Mesodermal cell (in vitro differentiated cells): ENCODE measurements around the gene NOC2L.
A peak's percentile ranks its signal among the peaks of the same experiment; 100 is the strongest.

Experiments used
- H3K27ac ChIP-seq: 2 replicates; pipeline ENCODE4 v1.7.0; 2013; ENCODE audit warnings: mild to moderate bottlenecking, low read depth, low read length, moderate library complexity; ENCODE audit not compliant: severe bottlenecking
- H3K36me3 ChIP-seq: 2 replicates; pipeline ENCODE4 v1.7.1; 2013; ENCODE audit warnings: mild to moderate bottlenecking, low read length, moderate library complexity; ENCODE audit not compliant: control insufficient read depth, insufficient read depth
- H3K4me1 ChIP-seq: one replicate; pipeline ENCODE4 v1.7.1; 2013; ENCODE audit warnings: mild to moderate bottlenecking, low read length; ENCODE audit not compliant: insufficient read depth, control insufficient read depth, poor library complexity, severe bottlenecking
- H3K4me3 ChIP-seq: 2 replicates; pipeline ENCODE4 v1.7.0; 2013; ENCODE audit warnings: low read length, control low read depth, mild to moderate bottlenecking; ENCODE audit not compliant: insufficient read depth, poor library complexity, severe bottlenecking; ENCODE audit errors: extremely low read depth
- H3K9me3 ChIP-seq: 2 replicates; pipeline ENCODE4 v1.7.1; 2013; ENCODE audit warnings: mild to moderate bottlenecking, low read length, moderate library complexity; ENCODE audit not compliant: control insufficient read depth
- WGBS, 2 experiments: methylation state at CpG; one replicate each; pipeline ENCODE4 v1.1.5; 2013; ENCODE audit warnings: missing lambda C conversion rate in 2 of 2; ENCODE audit not compliant: insufficient coverage in 2 of 2; 5-methylcytosine and 5-hydroxymethylcytosine counted together

Gene NOC2L

GRCh38 chr1:923991-924655 is 34.9 kb downstream of the NOC2L start:
- Histone ChIP-seq H3K36me3 (no peaks in the 10 kb centered on the region), H3K27ac (no peak overlapping the region), H3K9me3 (no peaks in the 10 kb centered on the region), H3K4me3 (peak overlapping the region; percentile 62), H3K4me1 (peaks cover 26% of the 10 kb centered on the region)
- 0% methylated on average over 78 to 79 of the region's 98 CpGs for WGBS, 2 experiments

GRCh38 chr1:923131-923990 is 35.7 kb downstream of the NOC2L start, which contains the start of gene SAMD11:
SAMD11 (plus strand) TSS chr1:923923; CDS start chr1:924432, 509 bp downstream.
- Histone ChIP-seq H3K9me3 (no peaks in the 10 kb centered on the region), H3K36me3 (no peaks in the 10 kb centered on the region), H3K4me3 (peak within 1 kb of the TSS; percentile 62), H3K27ac (no peak within 1 kb of the TSS), H3K4me1 (peaks cover 26% of the 10 kb centered on the region)
- 4 to 5% methylated on average over 34 to 53 of the region's 72 CpGs for WGBS, 2 experiments

- Histone ChIP-seq H3K4me3 (no peak overlapping the region), H3K4me1 (peaks cover 25% of the 10 kb centered on the region), H3K36me3 (no peaks in the 10 kb centered on the region), H3K27ac (no peak overlapping the region), H3K9me3 (no peaks in the 10 kb centered on the region)
- 38 to 44% methylated on average over 30 to 31 of the region's 38 CpGs for WGBS, 2 experiments
Measured at GRCh38 chr1:921011-921837, 37.8 kb downstream of the NOC2L start.

- no peak overlapping the region for H3K4me3 ChIP-seq
- H3K4me1 ChIP-seq, result peaks cover 20% of the 10 kb centered on the region
- H3K9me3 ChIP-seq, result no peaks in the 10 kb centered on the region
- 60 to 67% methylated on average over 12 to 13 of the region's 13 CpGs for WGBS, 2 experiments
- no peak overlapping the region for H3K27ac ChIP-seq
- no peaks in the 10 kb centered on the region for H3K36me3 ChIP-seq
Measured at GRCh38 chr1:920521-920920, 38.5 kb downstream of the NOC2L start.

- H3K4me1 ChIP-seq, result peaks cover 20% of the 10 kb centered on the region
- no peak overlapping the region for H3K27ac ChIP-seq
- 78 to 82% methylated on average over 22 to 23 of the region's 23 CpGs for WGBS, 2 experiments
- H3K9me3 ChIP-seq, result no peaks in the 10 kb centered on the region
- no peaks in the 10 kb centered on the region for H3K36me3 ChIP-seq
- H3K4me3 ChIP-seq, result no peak overlapping the region
Measured at GRCh38 chr1:920010-920409, 39.0 kb downstream of the NOC2L start.

- H3K36me3 ChIP-seq, result no peaks in the 10 kb centered on the region
- H3K4me3 ChIP-seq, result no peak overlapping the region
- H3K4me1 ChIP-seq, result peaks cover 20% of the 10 kb centered on the region
- H3K27ac ChIP-seq, result no peak overlapping the region
- 85 to 86% methylated on average over 26 to 27 of the region's 29 CpGs for WGBS, 2 experiments
- H3K9me3 ChIP-seq, result no peaks in the 10 kb centered on the region
Measured at GRCh38 chr1:919271-919872, 39.7 kb downstream of the NOC2L start.

- no peaks in the 10 kb centered on the region for H3K9me3 ChIP-seq
- H3K27ac ChIP-seq, result no peak overlapping the region
- peaks cover 20% of the 10 kb centered on the region for H3K4me1 ChIP-seq
- no peak overlapping the region for H3K4me3 ChIP-seq
- no peaks in the 10 kb centered on the region for H3K36me3 ChIP-seq
- WGBS, 2 experiments, result 84% methylated on average over 6 of the region's 6 CpGs
Measured at GRCh38 chr1:918843-919242, 40.2 kb downstream of the NOC2L start.

- WGBS, 2 experiments, result 89 to 94% methylated on average over 15 of the region's 15 CpGs
- peaks cover 17% of the 10 kb centered on the region for H3K4me1 ChIP-seq
Measured at GRCh38 chr1:918353-918752, 40.7 kb downstream of the NOC2L start.

GRCh38 chr1:917466-918091 is 41.5 kb downstream of the NOC2L start:
- 76 to 78% methylated on average over 20 to 21 of the region's 22 CpGs for WGBS, 2 experiments
- Histone ChIP-seq H3K4me3 (no peak overlapping the region), H3K4me1 (peaks cover 16% of the 10 kb centered on the region), H3K36me3 (no peaks in the 10 kb centered on the region), H3K9me3 (no peaks in the 10 kb centered on the region), H3K27ac (no peak overlapping the region)

More at GRCh38 chr1:918353-918752, 40.7 kb downstream of the NOC2L start:
- no peak overlapping the region for H3K27ac ChIP-seq
- H3K4me3 ChIP-seq, result no peak overlapping the region
- no peaks in the 10 kb centered on the region for H3K36me3 ChIP-seq
- H3K9me3 ChIP-seq, result no peaks in the 10 kb centered on the region

- Histone ChIP-seq H3K4me1 (peaks cover 16% of the 10 kb centered on the region), H3K4me3 (no peak overlapping the region), H3K9me3 (no peaks in the 10 kb centered on the region), H3K27ac (no peak overlapping the region), H3K36me3 (no peaks in the 10 kb centered on the region)
- WGBS, 2 experiments, result 48 to 74% methylated on average over 6 to 7 of the region's 7 CpGs
Measured at GRCh38 chr1:917076-917459, 42.0 kb downstream of the NOC2L start.
